NCI-H2107 treated with DMSO at 0.1 percent for 48 hours (cell line): ENCODE results near the gene PRM1.

Source experiments
- DNase-seq: peaks from one replicate; lab custom pipeline; 2025; ENCODE audit not compliant: unreplicated experiment; lab: John Stamatoyannopoulos, UW

Gene PRM1, protein sequence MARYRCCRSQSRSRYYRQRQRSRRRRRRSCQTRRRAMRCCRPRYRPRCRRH

DNA sequence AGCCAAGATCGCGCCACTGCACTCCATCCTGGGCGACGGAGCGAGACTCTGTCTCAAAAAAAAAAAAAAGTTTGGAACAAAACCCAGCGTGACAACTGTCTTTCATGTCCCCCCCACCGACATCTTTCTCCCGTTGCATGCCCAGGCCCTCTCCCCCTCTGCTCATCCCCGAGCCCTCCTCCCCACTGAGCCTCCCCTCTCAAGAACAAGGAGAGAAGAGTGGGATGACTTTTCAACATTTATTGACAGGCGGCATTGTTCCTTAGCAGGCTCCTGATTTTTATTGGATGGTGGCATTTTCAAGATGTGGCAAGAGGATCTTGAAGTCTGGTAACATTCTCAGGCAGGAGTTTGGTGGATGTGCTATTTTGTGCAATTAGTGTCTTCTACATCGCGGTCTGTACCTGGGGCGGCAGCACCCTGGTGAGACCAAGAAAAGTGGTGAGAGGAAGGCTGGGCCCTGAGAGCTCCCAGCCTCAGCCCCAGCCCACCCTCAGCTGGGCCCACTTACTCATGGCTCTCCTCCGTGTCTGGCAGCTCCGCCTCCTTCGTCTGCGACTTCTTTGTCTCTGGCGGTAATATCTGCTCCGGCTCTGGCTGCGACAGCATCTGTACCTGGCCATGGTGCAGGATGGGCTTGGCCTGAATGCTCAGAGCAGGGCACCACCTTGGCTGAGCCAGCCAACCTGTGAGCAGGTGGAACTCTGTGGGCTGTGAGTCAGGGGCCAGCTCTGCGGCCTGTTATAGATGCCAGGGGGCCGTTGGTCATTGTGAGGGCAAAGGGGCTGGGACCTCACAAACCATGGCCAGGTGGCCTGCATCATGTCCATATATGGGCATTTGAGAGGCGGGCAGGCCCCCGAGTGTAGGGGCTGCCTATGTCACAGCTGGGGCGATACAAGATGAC, at the start of gene PRM1:
Gene PRM1 (minus strand): TSS at position 715 of the 907 bp plus-strand sequence. CDS start 92 bp downstream, at position 623.
- no peak for DNase-seq

DNA sequence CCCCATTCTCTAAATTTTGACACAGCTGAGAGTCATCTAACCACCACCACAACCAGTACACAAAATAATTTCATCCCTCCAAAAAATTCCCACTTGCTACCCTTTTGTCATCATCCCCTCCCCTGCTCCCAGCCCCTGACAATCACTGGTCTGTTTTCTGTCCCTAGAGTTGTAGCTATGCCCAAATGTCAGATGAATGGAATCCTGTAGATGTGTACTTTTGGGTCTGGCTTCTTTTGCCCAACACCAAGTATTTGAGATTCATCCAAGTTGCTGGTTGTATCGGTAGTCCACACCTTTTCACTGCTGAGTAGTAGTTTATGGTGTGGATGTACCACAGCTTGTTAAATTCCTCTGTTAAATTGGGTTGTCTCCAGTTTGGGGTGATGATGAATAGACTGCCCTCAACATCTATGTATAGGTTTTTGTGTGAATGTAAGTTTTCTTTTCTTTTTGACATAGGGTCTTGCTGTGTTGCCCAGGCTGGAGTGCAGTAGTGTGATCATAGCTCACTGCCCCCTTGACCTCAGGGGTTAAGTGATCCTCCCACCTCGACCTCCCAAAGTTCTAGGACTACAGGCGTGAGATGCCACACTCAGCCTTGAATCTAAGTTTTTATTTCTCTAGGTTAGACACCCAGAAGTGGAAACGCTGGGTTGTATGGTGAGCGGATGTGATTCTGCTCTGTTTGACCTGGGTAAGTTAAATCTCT, 49.6 kb upstream of the PRM1 start:
- no peak for DNase-seq

DNA sequence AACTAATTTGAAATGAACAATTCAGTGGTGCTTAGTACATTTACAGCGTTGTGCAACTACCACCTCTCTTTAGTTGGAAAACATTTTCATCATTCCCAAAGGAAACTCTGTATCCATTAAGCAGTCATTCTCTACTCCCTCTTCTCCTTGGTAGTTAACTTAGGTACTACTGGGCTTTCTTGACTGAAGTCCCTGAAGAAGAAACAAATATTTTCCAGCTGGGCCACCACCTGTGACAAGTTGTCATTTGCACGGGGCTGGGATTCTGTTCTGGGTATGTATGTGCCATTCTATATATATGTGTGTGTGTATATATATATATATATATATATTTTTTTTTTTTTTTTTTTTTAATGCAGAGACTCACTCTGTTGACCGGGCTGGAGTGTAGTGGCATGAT, 48.8 kb upstream of the PRM1 start:
- DNase-seq: no peak

DNA sequence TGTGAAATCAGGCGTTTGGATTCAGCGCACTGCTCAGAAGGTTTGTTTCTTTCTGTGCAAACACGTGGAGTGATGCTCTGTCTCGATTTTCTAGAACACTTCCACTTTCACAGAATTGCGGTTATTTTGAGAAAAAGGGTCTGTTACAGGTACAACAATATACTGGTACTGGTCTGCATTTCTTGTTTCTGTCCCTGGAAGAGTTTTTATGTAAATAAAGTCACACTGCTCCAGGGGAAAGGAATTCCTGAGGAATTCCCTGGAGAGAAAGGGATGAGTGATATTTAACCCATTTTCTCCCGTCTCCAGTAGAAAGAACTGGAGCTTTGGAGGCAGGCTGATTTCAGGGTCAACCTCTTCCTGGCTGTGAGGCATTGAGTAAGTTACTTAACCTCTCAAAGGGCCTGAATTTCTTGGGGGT, 48.0 kb upstream of the PRM1 start:
- no peak for DNase-seq

DNA sequence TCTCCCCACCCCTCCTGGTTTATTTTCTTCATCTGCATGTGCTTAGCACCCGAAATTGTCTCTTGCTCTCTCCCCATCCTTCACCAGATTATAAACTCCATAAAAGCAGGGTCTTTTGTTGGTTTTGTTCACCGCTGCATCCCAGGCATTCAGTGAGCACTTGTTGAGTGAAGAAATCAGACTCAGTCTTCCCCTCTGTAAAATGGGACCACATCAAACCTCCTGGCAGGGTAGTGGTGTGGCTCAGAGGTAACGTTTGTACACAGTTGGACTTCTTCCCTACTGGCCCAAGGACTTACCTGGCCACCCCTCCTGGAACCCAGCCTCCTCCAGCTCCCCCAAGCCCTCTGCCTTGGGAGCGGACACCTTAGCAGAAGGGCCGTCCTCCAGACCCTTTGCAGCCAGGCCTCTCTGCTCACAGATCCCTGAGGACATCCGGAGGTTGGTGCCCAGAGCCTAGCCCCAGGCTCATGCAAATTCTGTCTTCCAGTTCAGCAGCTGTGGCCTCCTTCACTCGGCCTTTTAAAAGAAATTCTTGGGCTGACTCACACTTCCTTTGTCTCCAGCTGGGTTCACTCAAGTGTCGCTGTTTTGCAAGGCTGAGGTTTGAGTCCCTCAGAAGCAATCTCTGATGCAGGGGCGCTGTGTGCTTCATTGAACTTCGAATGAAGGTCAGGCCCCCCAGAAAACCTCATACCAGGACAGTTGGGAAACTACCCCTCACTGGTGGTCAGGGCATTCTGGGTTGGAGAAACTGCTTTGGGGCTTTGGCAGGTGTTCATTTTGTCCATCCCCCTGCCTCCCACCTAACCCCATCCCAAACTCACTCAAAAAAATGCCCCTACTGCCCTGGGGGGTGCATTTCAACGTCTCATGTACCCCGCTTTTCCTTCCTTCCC, 47.3 kb upstream of the PRM1 start:
- DNase-seq: no peak

DNA sequence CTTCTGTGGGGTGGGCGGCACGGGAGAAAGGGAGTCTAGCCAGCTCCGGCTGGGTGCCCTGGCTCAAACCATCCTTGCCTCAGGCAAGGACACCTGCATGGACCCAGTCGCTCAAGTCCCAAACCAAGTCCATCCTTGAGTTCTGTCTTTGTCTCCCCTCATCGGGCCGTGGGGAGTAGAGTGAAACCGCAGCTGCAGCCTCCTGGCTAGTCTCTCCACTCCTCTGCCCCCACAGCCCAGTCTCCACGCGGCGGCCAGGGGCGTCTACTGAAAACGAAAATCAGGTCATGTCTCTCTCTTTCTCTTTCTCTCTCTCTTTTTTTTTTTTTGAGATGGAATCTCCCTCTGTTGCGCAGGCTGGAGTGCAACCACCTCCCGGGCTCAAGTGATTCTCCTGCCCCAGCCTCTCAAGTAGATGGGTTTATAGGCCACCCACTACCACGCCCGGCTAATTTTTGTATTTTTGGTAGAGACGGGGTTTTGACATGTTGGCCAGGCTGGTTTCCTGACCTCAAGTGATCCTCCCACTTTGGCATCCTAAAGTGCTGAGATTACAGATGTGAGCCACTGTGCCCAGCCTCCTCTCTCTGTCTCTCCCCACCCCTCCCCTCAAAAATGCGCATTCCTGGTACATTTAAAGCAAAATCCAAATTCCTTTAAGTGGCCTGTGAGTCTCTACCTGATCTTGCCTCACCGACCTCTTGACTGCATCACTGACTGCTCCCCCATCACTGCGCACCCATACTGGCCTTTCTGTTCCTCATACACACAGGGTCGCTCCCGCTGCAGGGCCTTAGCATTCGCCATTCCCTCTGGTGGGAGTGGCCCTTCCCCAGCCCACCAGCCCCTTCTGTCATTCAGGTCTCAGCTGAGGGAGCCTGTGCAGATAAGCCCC, 46.4 kb upstream of the PRM1 start:
- no peak for DNase-seq

DNA sequence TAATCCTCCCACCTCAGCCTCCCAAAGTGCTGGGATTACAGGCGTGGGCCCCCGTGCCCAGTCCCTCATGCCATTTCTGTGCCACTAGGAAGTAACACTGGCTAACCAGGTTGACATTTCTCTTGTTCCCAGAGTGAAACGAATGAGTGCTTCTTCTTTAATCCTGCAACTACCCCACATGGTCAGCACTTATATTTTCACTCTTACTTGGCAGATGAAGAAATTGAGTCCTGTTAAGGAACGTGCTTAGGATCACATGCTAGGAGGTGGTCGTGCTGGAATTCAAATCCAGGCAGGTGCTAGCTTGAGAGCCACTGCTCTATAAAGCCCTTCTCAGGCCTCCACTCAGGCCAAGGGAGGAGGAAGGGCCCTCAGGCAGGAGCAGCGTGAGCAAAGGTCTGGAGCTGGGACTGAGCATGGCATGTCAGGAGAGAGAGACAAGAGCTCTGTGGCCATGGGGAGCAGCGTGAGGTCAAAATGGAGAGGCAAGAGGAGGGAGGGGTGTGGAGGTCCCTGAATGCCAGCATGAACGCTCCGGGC, 45.7 kb upstream of the PRM1 start:
- DNase-seq: no peak

DNA sequence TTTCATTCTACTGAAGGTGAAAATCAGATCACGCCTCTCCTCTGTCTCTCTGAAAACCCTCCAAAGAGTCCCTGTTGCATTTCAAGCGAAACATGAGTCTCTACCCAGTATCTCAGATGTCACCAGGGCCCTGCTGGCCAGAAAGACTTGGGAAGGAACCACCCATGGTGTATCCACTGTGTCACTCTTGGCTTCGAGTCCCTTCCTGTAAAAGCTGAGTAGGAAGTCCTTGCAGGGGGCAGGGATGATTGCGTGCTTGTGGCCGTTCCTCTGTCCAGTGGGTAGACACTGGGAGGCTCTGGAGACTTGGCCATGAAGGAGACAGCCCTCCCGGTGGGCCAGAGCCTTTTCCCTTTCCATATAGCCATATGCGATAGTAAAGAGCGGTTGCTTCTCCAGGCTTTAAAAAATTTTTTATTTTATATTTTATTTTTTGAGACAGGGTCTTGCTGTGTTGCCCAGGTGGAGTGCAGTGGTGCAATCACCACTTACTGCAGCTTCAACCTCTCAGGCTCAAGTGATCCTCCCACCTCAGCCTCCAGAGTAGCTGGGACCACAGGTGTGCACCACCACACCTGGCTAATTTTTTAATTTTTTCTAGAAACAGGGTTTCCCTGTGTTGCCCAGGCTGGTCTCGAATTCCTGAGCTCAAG, 45.1 kb upstream of the PRM1 start:
- no peak for DNase-seq

DNA sequence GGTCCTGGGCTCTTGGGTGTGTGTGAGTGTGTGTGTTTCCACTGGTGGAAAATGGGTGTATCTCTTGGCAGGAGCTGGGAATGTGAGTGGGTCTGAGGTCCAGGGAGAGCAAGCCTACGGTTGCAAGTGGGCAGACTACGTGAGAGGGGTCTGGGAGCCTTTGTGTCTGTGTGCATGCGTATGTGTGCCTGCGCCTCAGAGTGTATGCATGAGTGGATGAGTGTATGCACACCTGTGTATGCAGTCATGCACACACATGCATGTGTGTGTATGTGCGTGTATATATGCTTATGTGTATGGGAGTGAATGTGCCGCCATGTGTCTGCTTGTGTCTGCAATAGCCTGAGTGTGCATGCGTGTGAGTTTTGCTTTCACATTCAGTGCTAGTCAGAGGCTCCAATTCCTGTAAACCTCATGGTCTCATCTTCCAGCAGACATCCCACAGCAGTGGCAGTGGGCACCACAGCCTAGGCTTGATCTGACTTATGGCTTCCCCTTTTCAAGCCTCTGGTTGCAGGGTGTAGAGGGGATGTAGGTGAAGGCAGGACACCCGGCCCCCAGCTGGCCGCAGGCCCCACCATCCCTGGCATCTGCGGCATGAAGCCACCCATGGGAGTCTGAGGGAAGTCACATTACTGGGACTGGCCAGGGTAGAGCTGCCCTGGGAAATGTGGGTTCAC, 44.4 kb upstream of the PRM1 start:
- no peak for DNase-seq

DNA sequence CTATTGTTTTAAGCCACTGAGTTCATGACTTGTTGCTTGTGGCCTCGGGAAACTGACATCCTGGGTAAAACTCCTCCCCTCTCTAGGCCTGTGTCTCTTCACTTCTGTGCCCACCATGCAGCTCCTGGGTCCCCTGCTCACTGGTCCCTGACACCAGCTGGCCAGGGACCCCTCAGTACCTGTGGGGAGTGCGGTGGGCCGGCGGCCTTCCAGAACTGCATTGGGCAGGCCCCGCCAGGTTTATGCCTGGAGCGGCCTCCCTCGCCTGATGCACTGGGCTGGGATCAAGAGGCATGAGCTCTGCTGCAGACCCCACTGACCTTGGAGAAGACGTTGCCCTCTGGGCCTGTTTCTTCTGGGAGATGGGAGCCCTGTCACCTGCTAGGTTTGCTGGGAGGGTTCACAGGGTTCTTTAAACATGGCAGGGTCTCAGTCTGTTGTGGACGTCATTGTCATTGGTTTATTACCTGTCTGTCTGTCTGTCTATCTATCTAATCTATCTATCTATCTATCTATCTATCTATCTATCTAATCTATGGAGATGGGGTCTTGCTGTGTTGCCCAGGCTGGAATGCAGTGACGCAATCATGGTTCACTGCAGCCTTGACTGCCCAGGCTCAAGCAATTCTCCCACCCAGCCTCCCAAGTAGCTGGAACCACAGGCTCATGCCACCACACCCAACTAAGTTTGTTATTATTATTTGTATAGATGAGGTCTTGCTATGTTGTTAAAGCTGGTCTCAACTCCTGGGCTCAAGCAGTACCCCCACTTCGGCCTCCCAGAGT, 42.6 kb upstream of the PRM1 start:
- no peak for DNase-seq

DNA sequence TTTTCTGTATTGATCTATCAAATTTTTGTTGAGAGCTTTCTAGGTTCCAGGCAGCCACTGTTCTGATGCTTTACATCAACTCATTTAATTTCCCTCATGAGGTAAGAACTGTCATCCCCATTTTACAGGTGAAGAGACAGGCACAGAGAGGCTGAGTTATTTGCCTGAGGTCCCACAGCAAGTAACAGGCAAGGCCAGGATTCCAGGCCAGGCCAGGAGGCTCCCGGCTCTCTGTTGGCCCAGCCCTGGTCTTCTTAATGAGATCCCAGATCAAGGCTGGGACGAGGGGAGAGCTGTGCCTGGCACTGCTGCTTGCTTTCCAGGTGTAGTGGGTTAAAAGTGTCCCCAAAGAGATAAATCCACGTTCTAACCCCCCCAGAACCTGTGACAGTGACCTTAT, 41.7 kb upstream of the PRM1 start:
- DNase-seq: no peak

DNA sequence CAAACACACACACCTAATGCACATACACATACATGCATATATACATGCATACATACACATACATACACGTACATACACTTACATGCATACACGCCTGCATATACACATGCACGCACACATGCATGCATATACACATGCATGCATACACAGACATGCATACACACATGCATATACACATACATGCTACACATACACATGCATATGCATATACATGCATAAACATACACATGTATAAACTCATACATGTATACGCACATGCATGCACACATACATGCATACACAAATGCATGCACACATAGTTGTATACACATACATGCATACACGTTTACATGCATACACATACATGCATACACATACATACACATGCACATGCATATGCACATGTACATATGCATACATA, 40.5 kb upstream of the PRM1 start:
- DNase-seq: no peak

DNA sequence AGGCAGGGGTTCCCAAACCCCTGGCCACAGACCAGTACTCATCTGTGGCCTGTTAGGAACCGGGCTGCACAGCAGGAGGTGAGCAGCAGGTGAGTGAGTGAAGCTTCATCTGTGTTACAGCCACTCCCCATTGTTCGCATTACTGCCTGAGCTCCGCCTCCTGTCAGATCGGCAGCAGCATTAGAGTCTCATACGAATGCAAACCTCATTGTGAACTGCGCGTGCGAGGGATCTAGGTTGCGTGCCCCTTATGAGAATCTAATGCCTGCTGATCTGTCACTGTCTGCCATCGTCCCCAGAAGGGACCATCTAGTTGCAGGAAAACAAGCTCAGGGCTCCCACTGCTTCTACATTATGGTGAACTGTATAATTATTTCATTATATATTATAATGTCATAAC, 39.0 kb upstream of the PRM1 start:
- DNase-seq: peak; percentile 31

DNA sequence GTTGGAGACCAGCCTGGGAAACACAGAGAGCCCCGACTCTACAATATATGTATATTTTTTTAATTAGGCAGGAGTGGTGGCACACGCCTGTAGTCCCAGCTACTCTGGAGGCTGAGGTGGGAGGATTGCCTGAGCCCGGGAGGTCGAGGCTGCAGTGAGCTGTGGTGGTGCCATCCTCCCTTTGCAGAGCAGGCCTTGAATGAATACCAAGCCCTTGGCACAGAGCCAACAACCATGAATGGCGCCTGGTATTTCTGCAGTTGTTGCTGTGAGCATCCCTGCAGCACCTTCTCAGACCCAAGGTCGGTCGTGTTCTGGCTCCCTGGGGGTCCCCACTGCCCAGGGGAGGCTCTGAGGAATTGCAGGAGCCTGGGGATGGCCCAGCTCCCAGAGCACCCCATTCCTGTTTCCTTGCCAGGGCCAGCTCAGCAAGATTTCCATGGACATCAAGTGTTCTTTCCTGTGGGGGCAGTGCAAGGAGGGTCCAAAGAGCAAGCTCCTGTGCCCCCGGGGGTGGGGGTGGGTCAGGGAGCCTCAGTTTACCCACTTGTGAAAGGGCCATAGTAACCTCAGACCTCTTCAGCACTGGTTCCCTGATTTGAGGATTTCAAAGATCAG, 38.5 kb upstream of the PRM1 start:
- DNase-seq: no peak

DNA sequence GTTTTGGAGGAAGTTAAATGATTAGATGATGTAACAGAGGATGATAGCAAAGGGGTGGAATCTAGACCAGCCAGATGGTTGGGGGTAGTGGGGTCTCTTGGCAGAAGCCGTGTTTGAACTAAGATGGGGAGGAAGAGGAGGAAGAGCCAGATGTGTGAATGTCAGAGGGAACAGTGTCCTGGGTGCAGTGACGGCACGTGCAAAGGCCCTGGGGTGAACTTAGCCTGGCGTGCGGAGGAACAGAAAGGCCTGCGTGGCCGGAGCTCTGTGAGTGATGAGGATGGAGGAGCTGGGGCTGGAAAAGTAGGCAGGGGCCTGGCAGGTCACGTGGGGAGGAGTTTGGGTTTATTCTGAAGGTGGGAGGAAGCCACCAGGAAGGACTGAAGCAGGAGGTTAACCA, 37.7 kb upstream of the PRM1 start:
- no peak for DNase-seq

DNA sequence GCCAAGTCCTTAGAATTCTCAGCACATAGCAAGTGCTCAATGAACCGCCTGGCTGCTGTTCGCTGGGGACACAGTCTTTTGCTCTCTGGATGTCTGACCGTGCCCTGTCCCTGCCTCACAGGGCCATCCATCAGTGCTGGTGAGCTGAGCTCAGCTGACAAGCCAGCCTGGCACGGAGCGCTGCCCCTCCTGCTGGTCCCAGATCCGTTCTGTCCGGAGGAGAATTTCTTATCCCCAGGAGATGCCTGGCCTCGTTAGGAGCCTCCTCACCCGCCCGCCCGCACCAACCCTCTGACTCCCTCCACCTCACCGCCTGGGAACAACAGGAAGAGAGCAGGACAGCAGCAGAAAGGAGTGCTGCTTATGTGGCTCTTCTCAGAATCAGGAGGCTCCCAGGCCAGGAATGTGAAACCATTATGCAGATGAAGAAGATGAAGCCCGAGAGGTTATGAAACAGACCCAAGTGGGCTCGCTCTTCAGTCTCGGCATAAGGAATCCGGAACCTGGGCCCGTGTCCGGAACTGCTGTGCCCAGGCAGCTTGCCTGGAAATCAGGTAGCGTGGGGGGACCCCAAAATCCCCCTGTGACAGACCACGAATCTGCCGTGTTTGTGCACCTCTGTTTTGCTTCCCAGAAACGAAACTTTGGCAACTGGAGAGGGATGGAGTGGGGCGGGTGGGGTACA, 35.3 kb upstream of the PRM1 start:
- no peak for DNase-seq

DNA sequence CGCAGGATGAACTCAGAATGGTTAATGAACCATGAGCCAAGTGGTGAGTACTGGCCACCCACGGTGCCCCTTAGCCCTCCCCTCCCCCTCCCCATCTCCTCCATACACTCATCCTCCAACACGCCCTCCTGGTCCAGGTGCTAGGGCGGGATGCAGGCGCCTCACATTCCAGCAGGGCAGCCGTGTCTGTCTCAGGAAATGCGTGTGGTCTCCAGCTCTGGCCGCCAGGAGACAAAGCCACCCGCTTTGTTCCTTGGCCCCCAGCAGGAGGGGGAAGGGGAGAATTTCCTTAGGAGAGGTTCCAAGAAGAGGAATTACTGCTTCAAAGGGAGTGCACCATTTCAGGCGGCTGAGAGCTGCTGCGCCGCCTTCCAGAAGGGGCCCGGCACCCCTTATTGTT, 34.4 kb upstream of the PRM1 start:
- DNase-seq: no peak
